Neural cell (in vitro differentiated cells): ENCODE results near the gene IL17RD. TPM values are rescaled to one million over a fixed set of nuclear protein-coding genes. Genes with fewer than 3 reads are reported as not detected.

Source experiments
- H2AFZ ChIP-seq: fragments of 200-600, 300-800 bp; sonication (generic), shearing (Covaris generic); 2 replicates; pipeline ENCODE4 v1.6.0; 2014; ENCODE audit warnings: low read depth, mild to moderate bottlenecking, antibody characterized with exemption, low read length, moderate library complexity
- H3F3A ChIP-seq: fragments of 200-600 bp; shearing (Covaris generic); 2 replicates; pipeline ENCODE4 v1.6.1; 2016; ENCODE audit warnings: mild to moderate bottlenecking, moderate library complexity, mixed read lengths, antibody characterized with exemption, low read length; ENCODE audit not compliant: insufficient read depth, poor library complexity, severe bottlenecking
- H3K27ac ChIP-seq: fragments of 200-600, 300-800 bp; sonication (generic), shearing (Covaris generic); 2 replicates; pipeline ENCODE4 v1.5.1; 2014; ENCODE audit warnings: mild to moderate bottlenecking, low read length, moderate library complexity
- H3K27me3 ChIP-seq: fragments of 300-800, 200-600 bp; sonication (generic), shearing (Covaris generic); 2 replicates; pipeline ENCODE4 v1.6.0; 2014; ENCODE audit warnings: mild to moderate bottlenecking, low read depth, low read length, moderate library complexity; ENCODE audit not compliant: insufficient read depth
- H3K36me3 ChIP-seq: fragments of 300-800, 200-600 bp; sonication (generic), shearing (Covaris generic); 2 replicates; pipeline ENCODE4 v1.5.1; 2014; ENCODE audit warnings: mild to moderate bottlenecking, antibody characterized with exemption, low read length, moderate library complexity; ENCODE audit not compliant: insufficient read depth
- H3K4me2 ChIP-seq: fragments of 300-800, 200-600 bp; sonication (generic), shearing (Covaris generic); 2 replicates; pipeline ENCODE4 v1.6.0; 2014; ENCODE audit warnings: mild to moderate bottlenecking, low read length
- H3K4me3 ChIP-seq: fragments of 300-800, 200-600 bp; sonication (generic), shearing (Covaris generic); 2 replicates; pipeline ENCODE4 v1.5.1; 2014; ENCODE audit warnings: mild to moderate bottlenecking, low read length, moderate library complexity
- H3K79me2 ChIP-seq: fragments of 200-600 bp; shearing (Covaris generic); replicated peaks from 2 replicates; pipeline ENCODE4 v1.6.0; 2014; ENCODE audit warnings: mild to moderate bottlenecking, low read length, moderate library complexity; ENCODE audit not compliant: insufficient read depth
- H3K9ac ChIP-seq: fragments of 300-800, 200-600 bp; sonication (generic), shearing (Covaris generic); 2 replicates; pipeline ENCODE4 v1.6.1; 2016; ENCODE audit warnings: mild to moderate bottlenecking, low read length, mixed read lengths
- H3K9me2 ChIP-seq: fragments of 200-600 bp; shearing (Covaris generic); 2 replicates; pipeline ENCODE4 v1.6.1; 2016; ENCODE audit warnings: mild to moderate bottlenecking, low read length, mixed read lengths; ENCODE audit not compliant: insufficient read depth
- H3K9me3 ChIP-seq: fragments of 200-600, 300-800 bp; sonication (generic), shearing (Covaris generic); 2 replicates; pipeline ENCODE4 v1.6.1; 2016; ENCODE audit warnings: mild to moderate bottlenecking, mixed run types, low read length, moderate library complexity, mixed read lengths
- H4K20me1 ChIP-seq: fragments of 200-600 bp; shearing (Covaris generic); 2 replicates; pipeline ENCODE4 v1.6.1; 2016; ENCODE audit warnings: mild to moderate bottlenecking, mixed run types; ENCODE audit not compliant: insufficient read depth
- CTCF ChIP-seq: fragments of 450-650 bp; IDR thresholded peaks from 2 replicates; pipeline ENCODE4 v1.5.1; 2014; ENCODE audit warnings: antibody characterized with exemption, mild to moderate bottlenecking, moderate library complexity; ENCODE audit not compliant: poor library complexity, severe bottlenecking
- EP300 ChIP-seq: fragments of 450-650 bp; conservative IDR thresholded peaks from 2 replicates; pipeline ENCODE4 v1.6.1; 2014; ENCODE audit warnings: antibody characterized with exemption, mild to moderate bottlenecking, moderate library complexity; ENCODE audit not compliant: poor library complexity, severe bottlenecking
- EZH2 ChIP-seq: fragments of 200-600, 300-800 bp; shearing (Covaris generic), sonication (generic); IDR thresholded peaks from 2 replicates; pipeline ENCODE4 v1.6.1; 2014; ENCODE audit warnings: antibody characterized with exemption, low read length, borderline replicate concordance, mild to moderate bottlenecking; ENCODE audit not compliant: insufficient read depth, poor library complexity, severe bottlenecking
- MXI1 ChIP-seq: fragments of 450-650 bp; conservative IDR thresholded peaks from 2 replicates; pipeline ENCODE4 v1.6.1; 2014; ENCODE audit warnings: antibody characterized with exemption, mild to moderate bottlenecking; ENCODE audit not compliant: poor library complexity, severe bottlenecking
- POLR2AphosphoS5 ChIP-seq: IDR thresholded peaks from 2 replicates; pipeline ENCODE4 v1.6.1; 2012
- RAD21 ChIP-seq: fragments of 450-650 bp; conservative IDR thresholded peaks from 2 replicates; pipeline ENCODE4 v1.6.1; 2014; ENCODE audit warnings: antibody characterized with exemption, mild to moderate bottlenecking, moderate library complexity
- REST ChIP-seq: IDR thresholded peaks from 2 replicates; pipeline ENCODE4 v1.6.1; 2012; ENCODE audit warnings: borderline replicate concordance
- SMC3 ChIP-seq: fragments of 450-650 bp; conservative IDR thresholded peaks from 2 replicates; pipeline ENCODE4 v1.6.1; 2014; ENCODE audit warnings: antibody characterized with exemption, mild to moderate bottlenecking, moderate library complexity; ENCODE audit not compliant: poor library complexity
- TAF1 ChIP-seq: IDR thresholded peaks from 2 replicates; pipeline ENCODE4 v1.6.1; 2012; ENCODE audit warnings: low read depth
- polyA plus RNA-seq: library from polyadenylated mRNA; depleted of rRNA; stranded (reverse); fragments of >200 nt; gene quantifications from 2 replicates; pipeline ENCODE4 v1.2.3, GENCODE V29; 2014

The IL17RD gene
- polyA plus RNA-seq, 1 donor from 2014 or later: 14.8 TPM

- H3K9ac ChIP-seq: no peak overlapping the region
- H3K9me2 ChIP-seq: no peaks in the 10 kb centered on the region
- H3K9me3 ChIP-seq: no peaks in the 10 kb centered on the region
- no peaks in the 10 kb centered on the region for H3K79me2 ChIP-seq
- no peaks in the 10 kb centered on the region for H3F3A ChIP-seq
- no peak overlapping the region for H3K4me3 ChIP-seq
- no peak overlapping the region for H3K4me2 ChIP-seq
- no peaks in the 10 kb centered on the region for H3K27me3 ChIP-seq
- H2AFZ ChIP-seq: no peak overlapping the region
- no peaks in the 10 kb centered on the region for H3K36me3 ChIP-seq
- no peak for TF ChIP-seq RAD21
- TF ChIP-seq EZH2: no peak
- no peak for TF ChIP-seq TAF1
- TF ChIP-seq SMC3: no peak
- no peak for TF ChIP-seq REST
- no peak for TF ChIP-seq CTCF
- no peak for TF ChIP-seq POLR2AphosphoS5
- TF ChIP-seq EP300: no peak
- no peak for TF ChIP-seq MXI1
- H4K20me1 ChIP-seq: no peaks in the 10 kb centered on the region
- H3K27ac ChIP-seq: no peak overlapping the region
Observed at GRCh38 chr3:57068437-57069089, 96.6 kb downstream of the IL17RD start.

GRCh38 chr3:57066471-57066870 lies 98.7 kb downstream of the IL17RD start:
- Histone ChIP-seq H3K27ac (no peak overlapping the region), H4K20me1 (no peaks in the 10 kb centered on the region), H3K9me2 (no peaks in the 10 kb centered on the region), H3K79me2 (no peaks in the 10 kb centered on the region), H3K4me2 (no peak overlapping the region), H3K9ac (no peak overlapping the region), H3F3A (no peaks in the 10 kb centered on the region), H3K36me3 (no peaks in the 10 kb centered on the region), H2AFZ (no peak overlapping the region), H3K4me3 (no peak overlapping the region), H3K27me3 (no peaks in the 10 kb centered on the region), H3K9me3 (no peaks in the 10 kb centered on the region)
- TF ChIP-seq TAF1: no peak
- TF ChIP-seq CTCF: no peak
- no peak for TF ChIP-seq MXI1
